ENCODE data around the gene VEGFA.

Gene VEGFA

DNA sequence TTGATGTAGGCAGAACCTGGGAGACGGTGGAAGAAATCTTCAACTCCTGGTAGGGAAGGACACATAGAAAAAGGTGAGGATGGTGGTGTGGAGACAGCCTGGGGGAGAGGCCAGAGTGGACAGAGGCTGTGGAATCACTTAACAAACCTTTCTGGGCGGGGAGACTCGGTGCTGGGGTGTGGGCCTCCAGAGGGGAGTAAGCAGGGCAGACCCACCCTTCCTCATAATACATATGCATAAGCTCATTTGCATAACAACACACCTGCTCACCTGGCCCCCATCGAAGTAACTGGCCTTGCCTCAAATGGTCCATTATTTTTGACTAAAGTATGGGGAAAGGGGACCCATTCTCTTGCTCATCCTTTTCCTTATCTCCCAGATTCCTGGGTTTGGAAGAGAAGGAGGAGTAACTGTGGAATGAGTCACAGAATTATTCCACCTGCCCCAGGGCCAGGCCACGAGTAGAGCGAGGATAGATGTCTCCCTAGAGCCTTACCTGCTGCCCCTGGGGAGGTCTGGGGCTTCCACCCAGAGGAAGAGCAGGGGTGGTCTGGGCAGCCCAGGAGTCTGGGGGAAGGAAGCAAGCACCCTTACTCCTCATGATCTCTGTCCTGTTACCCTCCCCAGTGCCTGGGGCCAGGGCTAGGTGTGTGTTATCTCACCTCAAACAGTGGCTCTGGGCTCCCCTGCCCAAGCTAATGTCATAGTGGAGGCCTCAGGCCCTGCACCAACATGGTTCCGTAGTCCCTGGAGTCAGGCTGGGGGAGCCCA is 10.7 kb upstream of the VEGFA start:
- DNase-seq (ENCODE audit: low read depth, low spot score): no peak

- no peak for DNase-seq (ENCODE audit: low read depth, low spot score)
Measured at GRCh38 chr6:43759907-43760206, 10.2 kb upstream of the VEGFA start.

DNA sequence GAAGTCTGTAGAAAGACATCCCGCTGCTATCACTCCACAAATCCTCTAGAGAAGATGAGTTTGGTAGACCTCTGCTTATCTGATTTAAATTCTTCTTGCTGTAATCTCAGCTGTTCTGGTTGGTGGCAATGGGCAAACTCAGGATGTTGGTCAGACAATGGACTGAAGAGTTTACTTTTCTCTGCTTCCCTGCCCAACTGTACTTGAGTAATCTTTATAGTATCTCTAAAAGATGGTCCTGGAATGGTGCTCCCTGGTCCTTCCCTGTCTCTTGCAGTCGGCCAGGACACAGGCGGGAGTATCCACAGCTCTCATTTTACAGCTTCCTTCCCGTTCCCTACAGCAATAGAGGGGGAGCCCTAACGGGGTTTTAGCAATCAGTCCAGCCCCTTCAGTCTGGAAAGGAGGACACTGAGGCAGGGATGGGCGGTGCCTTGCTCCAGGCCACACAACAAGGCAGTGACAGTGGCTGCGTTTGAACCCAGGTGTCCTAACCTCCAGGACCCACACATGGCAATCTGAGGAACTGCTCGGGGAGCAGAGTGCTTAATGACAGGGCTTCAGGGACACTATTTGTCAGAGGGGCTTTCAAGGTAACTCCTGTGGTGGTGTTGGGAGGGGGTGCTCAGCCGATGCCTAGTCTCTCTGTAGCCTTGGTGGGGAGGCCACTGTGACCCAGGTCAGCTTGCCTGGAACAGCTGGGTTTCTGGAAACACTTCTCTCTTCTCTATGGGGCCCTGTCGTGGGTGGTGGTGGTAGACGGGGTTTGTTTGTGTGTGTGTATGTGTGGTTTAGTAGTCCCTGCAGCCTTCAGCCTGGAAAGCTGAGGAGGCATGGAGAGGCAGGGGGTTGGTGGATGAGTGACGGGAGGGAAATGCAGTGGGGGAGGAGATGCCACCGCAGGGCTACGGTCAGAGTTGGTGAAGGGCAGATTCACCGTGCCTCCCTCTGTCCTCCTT is 9.5 kb upstream of the VEGFA start:
- DNase-seq (ENCODE audit: low read depth, low spot score): no peak

GRCh38 chr6:43761666-43762409 is 8.2 kb upstream of the VEGFA start:
- DNase-seq (ENCODE audit: low read depth, low spot score): no peak

DNA sequence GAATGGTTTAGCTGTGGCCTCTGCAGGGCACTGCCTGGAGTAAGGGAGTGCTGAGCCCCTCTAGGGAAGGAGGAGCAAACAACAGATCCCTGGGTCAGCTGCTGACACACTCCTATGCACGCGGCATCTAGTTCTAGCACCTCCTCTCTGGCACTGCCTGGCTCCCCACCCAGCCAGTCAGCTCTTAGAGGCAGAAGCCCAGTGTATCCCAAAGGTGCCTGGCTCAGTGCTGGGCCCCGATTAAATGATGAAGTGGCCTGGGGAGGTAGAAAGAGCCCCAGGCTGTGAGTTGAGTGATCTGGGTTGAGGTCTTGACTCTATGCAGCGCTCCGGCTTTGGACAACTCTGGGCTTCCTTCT is 7.6 kb upstream of the VEGFA start:
- DNase-seq (ENCODE audit: low read depth, low spot score): no peak

DNA sequence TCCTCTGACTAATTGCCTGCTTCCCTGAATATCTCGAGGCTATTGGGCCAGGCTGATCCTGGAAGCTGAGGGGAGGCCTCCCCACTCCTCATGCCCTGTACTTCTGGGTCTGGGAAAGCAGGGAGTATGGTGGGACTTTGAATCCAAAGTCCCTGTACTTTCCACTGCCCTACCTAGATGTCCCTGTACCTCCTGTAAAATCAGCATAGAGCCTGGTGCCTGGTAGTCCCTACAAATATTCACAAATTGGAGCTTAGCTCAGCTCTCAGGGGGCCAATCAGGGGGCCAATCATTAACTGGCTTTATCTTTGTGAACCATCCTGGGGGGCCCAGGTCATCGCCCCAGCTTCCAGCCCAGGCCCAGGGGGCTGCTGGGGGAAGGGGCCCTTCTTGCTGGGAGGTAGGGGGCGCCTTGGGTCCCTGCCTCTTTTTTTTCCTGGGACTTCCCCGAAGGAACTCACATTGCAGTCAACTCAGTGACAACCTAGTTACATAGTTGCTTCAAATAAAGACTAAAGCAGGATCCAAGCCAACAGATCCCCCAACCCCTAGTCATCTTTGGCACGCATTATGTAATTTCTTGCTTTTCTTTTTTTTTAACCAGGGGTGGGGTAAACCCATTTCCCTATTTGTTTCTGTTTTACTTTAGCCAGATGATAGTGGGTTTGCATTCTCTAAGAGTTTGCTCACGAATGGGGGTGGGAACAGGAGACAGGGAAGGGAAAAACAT is 6.9 kb upstream of the VEGFA start:
- DNase-seq (ENCODE audit: low read depth, low spot score): no peak

DNA sequence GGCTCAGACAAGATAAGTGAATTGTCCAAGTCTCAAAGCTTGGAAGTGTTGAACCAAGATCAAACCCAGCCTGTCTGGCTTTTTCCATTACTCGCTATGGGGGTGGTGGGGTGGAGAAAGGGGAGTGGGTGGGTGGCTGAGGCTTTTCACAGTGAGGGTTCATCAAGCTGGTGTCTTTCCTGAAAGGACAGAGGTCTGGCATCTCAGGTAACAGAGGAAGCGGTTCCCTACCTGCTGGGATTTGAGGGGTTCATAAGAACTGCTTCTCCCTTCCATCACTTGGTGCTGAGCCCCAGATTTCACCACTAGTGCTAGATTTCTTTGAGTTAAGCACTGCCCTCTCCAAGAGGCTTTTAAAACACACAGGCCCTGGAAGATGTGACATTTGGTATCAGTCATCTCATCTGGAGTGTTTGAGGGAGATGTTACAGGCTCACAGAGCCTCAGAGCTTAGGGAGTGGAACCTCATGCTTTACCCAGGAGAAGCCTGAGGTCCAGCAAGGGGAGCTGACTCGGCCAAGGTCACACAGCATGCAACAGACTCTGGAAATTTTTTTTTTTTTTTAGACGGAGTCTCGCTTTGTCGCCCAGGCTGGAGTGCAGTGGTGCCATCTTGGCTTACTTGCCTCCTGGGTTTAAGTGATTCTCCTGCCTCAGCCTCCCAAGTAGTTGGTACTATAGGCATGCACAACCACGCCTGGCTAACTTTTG is 6.0 kb upstream of the VEGFA start:
- no peak for DNase-seq (ENCODE audit: low read depth, low spot score)

DNA sequence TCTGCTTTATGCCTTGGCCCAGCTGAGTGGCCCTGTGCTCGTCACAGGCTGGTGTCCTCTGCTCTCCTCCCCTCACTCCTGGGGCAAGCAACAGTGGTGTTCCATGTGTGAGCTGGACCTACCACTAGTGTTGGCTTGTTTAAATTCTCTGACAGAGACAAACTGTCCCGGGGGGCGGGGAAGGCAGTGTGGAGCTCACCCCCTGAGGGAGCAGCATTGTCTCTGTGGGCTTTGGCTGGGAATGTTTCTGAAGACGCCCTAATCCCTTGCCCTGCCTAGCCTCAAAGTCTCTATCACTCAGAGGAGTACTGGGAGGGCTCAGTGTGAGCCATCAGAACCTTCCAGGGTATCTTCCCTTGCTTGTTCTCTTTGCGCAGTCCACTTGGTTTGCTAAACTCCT is 5.2 kb upstream of the VEGFA start:
- no peak for DNase-seq (ENCODE audit: low read depth, low spot score)

GRCh38 chr6:43765776-43766499 is 4.1 kb upstream of the VEGFA start:
- no peak for DNase-seq (ENCODE audit: low read depth, low spot score)

GRCh38 chr6:43766500-43766853 is 3.5 kb upstream of the VEGFA start:
- no peak for DNase-seq (ENCODE audit: low read depth, low spot score)

DNA sequence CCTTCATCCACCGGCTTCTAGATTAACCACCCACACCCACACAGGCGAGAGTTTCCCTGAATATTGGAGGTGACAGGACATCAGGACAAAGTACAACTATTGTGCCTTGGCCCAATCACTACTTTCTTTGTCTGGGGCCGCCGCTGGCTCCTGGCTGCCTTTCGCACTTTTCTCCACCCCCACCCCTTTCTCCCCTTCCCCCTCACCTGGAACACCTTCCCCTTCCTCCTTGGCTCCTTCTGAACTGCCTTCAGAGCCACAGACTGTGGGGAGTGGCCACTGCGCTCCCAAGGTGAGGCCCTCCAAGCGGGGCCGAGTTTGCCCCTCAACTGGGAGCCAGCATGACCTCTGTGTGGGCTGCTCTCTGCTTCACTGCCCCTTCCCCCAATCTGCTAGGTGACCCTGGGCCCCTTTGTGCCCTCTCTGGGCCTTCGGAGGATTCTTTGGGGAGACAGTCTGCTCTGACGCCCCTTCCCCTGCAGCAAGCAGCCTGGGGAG is 3.0 kb upstream of the VEGFA start:
- no peak for DNase-seq (ENCODE audit: low read depth, low spot score)

GRCh38 chr6:43767553-43768505 is 2.2 kb upstream of the VEGFA start:
- DNase-seq (ENCODE audit: low read depth, low spot score): no peak

DNA sequence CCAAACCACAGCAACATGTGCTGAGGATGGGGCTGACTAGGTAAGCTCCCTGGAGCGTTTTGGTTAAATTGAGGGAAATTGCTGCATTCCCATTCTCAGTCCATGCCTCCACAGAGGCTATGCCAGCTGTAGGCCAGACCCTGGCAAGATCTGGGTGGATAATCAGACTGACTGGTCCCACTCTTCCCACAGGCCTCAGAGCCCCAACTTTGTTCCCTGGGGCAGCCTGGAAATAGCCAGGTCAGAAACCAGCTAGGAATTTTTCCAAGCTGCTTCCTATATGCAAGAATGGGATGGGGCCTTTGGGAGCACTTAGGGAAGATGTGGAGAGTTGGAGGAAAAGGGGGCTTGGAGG is 1.5 kb upstream of the VEGFA start:
- DNase-seq (ENCODE audit: low read depth, low spot score): no peak

DNA sequence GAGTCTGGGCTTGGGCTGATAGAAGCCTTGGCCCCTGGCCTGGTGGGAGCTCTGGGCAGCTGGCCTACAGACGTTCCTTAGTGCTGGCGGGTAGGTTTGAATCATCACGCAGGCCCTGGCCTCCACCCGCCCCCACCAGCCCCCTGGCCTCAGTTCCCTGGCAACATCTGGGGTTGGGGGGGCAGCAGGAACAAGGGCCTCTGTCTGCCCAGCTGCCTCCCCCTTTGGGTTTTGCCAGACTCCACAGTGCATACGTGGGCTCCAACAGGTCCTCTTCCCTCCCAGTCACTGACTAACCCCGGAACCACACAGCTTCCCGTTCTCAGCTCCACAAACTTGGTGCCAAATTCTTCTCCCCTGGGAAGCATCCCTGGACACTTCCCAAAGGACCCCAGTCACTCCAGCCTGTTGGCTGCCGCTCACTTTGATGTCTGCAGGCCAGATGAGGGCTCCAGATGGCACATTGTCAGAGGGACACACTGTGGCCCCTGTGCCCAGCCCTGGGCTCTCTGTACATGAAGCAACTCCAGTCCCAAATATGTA is 957 bp upstream of the VEGFA start:
- DNase-seq (ENCODE audit: low read depth, low spot score): no peak

DNA sequence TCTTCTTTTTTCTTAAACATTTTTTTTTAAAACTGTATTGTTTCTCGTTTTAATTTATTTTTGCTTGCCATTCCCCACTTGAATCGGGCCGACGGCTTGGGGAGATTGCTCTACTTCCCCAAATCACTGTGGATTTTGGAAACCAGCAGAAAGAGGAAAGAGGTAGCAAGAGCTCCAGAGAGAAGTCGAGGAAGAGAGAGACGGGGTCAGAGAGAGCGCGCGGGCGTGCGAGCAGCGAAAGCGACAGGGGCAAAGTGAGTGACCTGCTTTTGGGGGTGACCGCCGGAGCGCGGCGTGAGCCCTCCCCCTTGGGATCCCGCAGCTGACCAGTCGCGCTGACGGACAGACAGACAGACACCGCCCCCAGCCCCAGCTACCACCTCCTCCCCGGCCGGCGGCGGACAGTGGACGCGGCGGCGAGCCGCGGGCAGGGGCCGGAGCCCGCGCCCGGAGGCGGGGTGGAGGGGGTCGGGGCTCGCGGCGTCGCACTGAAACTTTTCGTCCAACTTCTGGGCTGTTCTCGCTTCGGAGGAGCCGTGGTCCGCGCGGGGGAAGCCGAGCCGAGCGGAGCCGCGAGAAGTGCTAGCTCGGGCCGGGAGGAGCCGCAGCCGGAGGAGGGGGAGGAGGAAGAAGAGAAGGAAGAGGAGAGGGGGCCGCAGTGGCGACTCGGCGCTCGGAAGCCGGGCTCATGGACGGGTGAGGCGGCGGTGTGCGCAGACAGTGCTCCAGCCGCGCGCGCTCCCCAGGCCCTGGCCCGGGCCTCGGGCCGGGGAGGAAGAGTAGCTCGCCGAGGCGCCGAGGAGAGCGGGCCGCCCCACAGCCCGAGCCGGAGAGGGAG is 580 bp downstream of the VEGFA start:
- DNase-seq (ENCODE audit: low read depth, low spot score): no peak

- no peak for DNase-seq (ENCODE audit: low read depth, low spot score)
Measured at GRCh38 chr6:43771210-43771857, 1.3 kb downstream of the VEGFA start.

DNA sequence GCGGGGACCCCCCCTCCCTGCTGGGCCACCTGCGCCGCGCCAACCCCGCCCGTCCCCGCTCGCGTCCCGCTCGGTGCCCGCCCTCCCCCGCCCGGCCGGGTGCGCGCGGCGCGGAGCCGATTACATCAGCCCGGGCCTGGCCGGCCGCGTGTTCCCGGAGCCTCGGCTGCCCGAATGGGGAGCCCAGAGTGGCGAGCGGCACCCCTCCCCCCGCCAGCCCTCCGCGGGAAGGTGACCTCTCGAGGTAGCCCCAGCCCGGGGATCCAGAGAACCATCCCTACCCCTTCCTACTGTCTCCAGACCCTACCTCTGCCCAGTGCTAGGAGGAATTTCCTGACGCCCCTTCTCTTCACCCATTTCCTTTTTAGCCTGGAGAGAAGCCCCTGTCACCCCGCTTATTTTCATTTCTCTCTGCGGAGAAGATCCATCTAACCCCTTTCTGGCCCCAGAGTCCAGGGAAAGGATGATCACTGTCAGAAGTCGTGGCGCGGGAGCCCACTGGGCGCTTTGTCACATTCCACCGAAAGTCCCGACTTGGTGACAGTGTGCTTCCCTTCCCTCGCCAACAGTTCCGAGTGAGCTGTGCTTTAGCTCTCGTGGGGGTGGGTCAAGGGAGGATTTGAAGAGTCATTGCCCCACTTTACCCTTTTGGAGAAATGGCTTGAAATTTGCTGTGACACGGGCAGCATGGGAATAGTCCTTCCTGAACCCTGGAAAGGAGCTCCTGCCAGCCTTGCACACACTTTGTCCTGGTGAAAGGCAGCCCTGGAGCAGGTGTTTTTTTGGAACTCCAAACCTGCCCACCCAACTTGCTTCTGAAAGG is 2.1 kb downstream of the VEGFA start:
- DNase-seq (ENCODE audit: low read depth, low spot score): no peak
